SH-SY5Y (cell line): ENCODE measurements around the gene PRAMEF6.
"Not testable (repeated sequence)": the region's sequence is repeated elsewhere in the genome, so short reads cannot be mapped to it uniquely, and the experiment has no call there.

Source experiments
- GATA2 ChIP-seq: IDR thresholded peaks from 2 replicates; pipeline ENCODE4 v1.6.1; 2011; ENCODE audit warnings: mild to moderate bottlenecking, low read depth, low read length
- GATA3 ChIP-seq: IDR thresholded peaks from 2 replicates; pipeline ENCODE4 v1.6.1; 2011; ENCODE audit warnings: low read depth, mild to moderate bottlenecking, low read length, moderate library complexity

- not testable (repeated sequence) for TF ChIP-seq GATA3, GATA2
Measured at GRCh38 chr1:12916310-12916709, 31.1 kb downstream of the PRAMEF6 start, which contains the start of gene PRAMEF7.
